ENCODE measurements around the gene EFHC1.

EFHC1 gene

GRCh38 chr6:52416629-52417151 is 3.5 kb upstream of the EFHC1 start:
- peak; percentile 43 for ATAC-seq
- TF ChIP-seq ZNF70 (CRISPR knock-in tag; IDR thresholded peaks at IDR 0.05) (no peak), CSRNP3 (CRISPR knock-in tag; IDR thresholded peaks at IDR 0.05) (no peak), GLIS3 (CRISPR knock-in tag; IDR thresholded peaks at IDR 0.05) (no peak), POU6F1 (CRISPR knock-in tag; IDR thresholded peaks at IDR 0.05; ENCODE audit: borderline replicate concordance, low read depth) (no peak), TSHZ2 (CRISPR knock-in tag; IDR thresholded peaks at IDR 0.05) (no peak), RARB (CRISPR knock-in tag; IDR thresholded peaks at IDR 0.05) (no peak), ZC3H10 (CRISPR knock-in tag; IDR thresholded peaks at IDR 0.05) (no peak), ZNF8 (CRISPR knock-in tag; IDR thresholded peaks at IDR 0.05) (no peak), ZFP3 (CRISPR knock-in tag; IDR thresholded peaks at IDR 0.05) (no peak)

GRCh38 chr6:52417675-52418111 is 2.4 kb upstream of the EFHC1 start:
- ATAC-seq, result peak; percentile 58
- no peak for TF ChIP-seq PPARA (CRISPR knock-in tag; IDR thresholded peaks at IDR 0.05; ENCODE audit: borderline replicate concordance)
- no peak for TF ChIP-seq TCF4 (CRISPR knock-in tag; IDR thresholded peaks at IDR 0.05; ENCODE audit: borderline replicate concordance)
- TF ChIP-seq ISL1 (CRISPR knock-in tag; IDR thresholded peaks at IDR 0.05), result peak; percentile 31; the same call in 1 of the 2 replicates
- TF ChIP-seq PATZ1 (CRISPR knock-in tag; IDR thresholded peaks at IDR 0.05; ENCODE audit: borderline replicate concordance), result no peak
- TF ChIP-seq ESRRG (CRISPR knock-in tag; IDR thresholded peaks at IDR 0.05), result no peak
- no peak for TF ChIP-seq TOX (CRISPR knock-in tag; IDR thresholded peaks at IDR 0.05; ENCODE audit: borderline replicate concordance)
- TF ChIP-seq ZNF70 (CRISPR knock-in tag; IDR thresholded peaks at IDR 0.05), result no peak
- TF ChIP-seq GLIS3 (CRISPR knock-in tag; IDR thresholded peaks at IDR 0.05), result no peak
- TF ChIP-seq TSHZ2 (CRISPR knock-in tag; IDR thresholded peaks at IDR 0.05), result no peak
- no peak for TF ChIP-seq ZNF8 (CRISPR knock-in tag; IDR thresholded peaks at IDR 0.05)
- TF ChIP-seq SNAI2 (CRISPR knock-in tag; IDR thresholded peaks at IDR 0.05), result 0 out of 2 replicates have a peak, but pooled peaks have one; percentile 16

GRCh38 chr6:52418606-52419005 is 1.5 kb upstream of the EFHC1 start:
- ATAC-seq, result no peak
- TF ChIP-seq ZNF8 (CRISPR knock-in tag; IDR thresholded peaks at IDR 0.05) (no peak), ZNF70 (CRISPR knock-in tag; IDR thresholded peaks at IDR 0.05) (no peak), CSDC2 (CRISPR knock-in tag; IDR thresholded peaks at IDR 0.05) (no peak), CSRNP3 (CRISPR knock-in tag; IDR thresholded peaks at IDR 0.05) (no peak), RARB (CRISPR knock-in tag; IDR thresholded peaks at IDR 0.05) (no peak), SNAI2 (CRISPR knock-in tag; IDR thresholded peaks at IDR 0.05) (no peak), TSHZ2 (CRISPR knock-in tag; IDR thresholded peaks at IDR 0.05) (no peak), POU6F1 (CRISPR knock-in tag; IDR thresholded peaks at IDR 0.05; ENCODE audit: borderline replicate concordance, low read depth) (no peak), ZFP3 (CRISPR knock-in tag; IDR thresholded peaks at IDR 0.05) (no peak), GLIS3 (CRISPR knock-in tag; IDR thresholded peaks at IDR 0.05) (no peak), TOX (CRISPR knock-in tag; IDR thresholded peaks at IDR 0.05; ENCODE audit: borderline replicate concordance) (no peak), BACH2 (CRISPR knock-in tag; IDR thresholded peaks at IDR 0.05; ENCODE audit: borderline replicate concordance) (no peak)
